UCSD-AML1 (cell line): ENCODE data around the gene RBM28.
"Not testable (repeated sequence)": the region's sequence is repeated elsewhere in the genome, so short reads cannot be mapped to it uniquely, and the experiment has no call there.

ENCODE experiments used
- DNase-seq: peaks from one replicate; lab custom pipeline; 2025; ENCODE audit not compliant: unreplicated experiment; lab: John Stamatoyannopoulos, UW

Gene RBM28

DNA sequence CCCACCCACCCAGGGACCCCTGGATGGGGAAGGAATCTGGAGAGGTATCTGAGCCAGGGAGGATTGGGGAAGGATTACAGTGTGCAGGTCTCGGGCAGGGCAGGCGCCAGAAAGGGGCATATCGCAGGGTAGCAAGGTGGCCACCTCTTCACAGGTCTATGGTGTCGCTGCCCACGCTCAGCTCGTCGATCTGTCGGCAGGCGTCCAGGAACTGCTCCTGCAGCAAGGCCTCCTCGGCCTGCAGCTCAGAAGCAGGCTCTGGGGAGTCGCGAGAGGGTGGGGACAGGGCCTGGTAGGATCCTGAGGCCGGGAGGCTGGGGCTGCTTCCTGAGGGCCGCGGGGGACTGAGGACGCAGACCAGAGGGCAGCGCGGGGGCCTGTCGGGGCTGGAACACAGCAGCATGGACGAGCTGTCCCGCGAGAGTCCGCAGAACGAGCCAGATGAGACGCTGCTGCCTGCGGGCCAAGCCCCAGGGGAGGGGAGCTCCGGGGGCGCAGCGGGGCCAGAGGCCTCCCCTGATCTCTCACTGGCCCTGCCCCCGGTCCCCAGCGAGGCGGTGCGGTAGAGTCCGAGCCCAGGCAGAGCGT, 7.1 kb upstream of the RBM28 start:
- DNase-seq: no peak

DNA sequence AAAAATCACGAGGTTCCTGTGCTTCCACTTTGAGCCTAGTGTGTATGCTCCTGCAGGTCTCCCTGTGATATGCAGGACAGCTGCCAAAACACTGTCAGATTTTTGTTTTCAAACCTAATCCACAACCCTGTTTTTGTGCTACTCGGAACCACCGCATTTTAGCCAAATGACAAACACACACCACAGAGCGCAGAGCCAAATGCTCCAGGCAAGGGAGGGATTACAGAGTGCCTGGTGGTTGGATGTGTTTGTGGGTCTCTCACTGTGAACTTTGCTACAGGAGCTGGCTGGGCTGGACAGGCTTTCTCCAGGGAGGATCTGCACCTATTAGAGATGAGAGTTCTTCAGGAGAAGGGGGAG, 5.7 kb upstream of the RBM28 start:
- DNase-seq: no peak

DNA sequence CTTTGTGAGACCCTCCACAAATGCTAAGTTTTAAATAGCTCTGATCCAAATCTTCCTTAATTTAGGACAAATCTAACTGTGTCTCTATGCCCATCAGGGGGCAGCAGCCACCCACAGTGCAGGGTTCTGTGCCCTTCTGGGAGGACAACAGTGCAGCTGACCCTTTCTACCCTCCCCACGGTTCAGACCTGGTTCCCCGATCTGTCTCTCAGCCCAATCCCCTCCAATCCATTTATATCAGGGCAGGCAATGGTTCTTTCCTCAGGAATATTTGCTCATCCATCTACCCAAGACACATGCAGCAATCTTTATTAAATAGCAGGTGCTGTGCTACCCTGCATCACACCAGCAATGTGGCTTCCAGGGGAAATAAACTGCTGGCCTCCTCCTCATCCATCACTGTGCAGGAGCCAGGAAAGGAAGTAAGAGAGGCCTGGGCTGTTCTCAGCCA, 4.0 kb upstream of the RBM28 start:
- DNase-seq: peak; percentile 37

DNA sequence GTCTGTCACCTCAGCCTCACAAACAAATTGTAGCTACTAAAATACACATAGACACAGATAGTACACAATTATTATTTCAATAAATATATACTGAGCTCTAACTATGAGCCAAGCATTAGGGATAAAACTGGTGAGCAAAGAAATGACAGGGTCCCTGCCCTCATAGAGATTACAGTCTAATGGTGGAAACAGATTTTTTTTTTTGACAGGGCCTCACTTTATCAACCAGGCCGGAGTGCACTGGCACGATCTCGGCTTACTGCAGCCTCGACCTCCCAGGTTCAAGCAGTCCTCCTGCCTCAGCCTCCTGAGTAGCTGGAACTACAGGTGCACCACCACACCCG, 695 bp upstream of the RBM28 start:
- DNase-seq: no peak

DNA sequence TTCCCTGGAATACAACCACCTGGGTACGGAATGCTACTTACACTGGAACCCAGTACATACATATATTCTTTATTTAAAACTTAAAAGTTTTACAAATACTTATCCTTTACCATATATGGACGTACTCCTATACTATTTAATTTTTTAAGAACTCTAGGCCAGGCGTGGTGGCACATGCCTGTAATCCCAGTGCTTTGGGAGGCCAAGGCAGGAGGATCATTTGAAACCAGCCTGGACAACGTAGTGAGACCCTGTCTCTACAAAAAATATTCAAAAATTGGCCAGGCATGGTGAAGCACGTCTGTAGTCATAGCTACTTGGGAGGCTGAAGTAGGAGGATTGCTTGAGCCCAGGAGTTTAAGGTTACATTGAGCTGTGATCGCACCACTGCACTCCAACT, 2.0 kb downstream of the RBM28 start:
- DNase-seq: no peak

DNA sequence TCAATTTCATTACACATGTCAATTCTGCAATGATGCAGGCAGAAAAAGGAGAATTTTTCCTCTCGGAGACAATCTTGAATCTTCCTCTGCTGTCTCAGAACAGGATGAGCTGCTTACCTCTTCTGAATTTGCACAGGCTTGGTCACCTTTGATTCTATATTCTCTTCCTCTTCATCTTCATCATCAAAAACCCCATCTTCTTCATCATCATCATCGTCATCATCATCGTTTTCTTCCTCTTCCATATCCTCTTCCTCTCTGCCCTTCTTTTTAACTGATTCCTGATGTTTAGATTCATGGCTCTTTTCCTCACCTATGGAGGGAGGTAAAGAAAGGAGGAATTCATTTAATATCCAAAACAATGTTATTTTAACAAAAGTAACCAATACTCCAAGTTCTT, 8.0 kb downstream of the RBM28 start:
- no peak for DNase-seq

DNA sequence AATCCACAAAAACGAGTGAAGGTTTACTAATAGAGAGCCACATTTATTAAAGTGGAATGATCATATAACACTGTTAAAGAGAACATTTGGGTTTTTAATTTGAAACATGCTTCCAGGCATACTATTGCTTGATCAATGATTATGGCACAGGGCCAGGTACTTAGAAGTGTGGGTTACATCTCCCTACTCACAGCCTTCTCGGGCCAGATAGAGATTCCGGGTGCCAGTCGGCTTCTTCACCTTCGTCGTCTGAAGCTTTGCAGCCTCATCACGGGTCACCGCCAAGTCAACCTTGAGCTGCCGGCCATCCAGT, 19.4 kb downstream of the RBM28 start:
- DNase-seq: no peak

DNA sequence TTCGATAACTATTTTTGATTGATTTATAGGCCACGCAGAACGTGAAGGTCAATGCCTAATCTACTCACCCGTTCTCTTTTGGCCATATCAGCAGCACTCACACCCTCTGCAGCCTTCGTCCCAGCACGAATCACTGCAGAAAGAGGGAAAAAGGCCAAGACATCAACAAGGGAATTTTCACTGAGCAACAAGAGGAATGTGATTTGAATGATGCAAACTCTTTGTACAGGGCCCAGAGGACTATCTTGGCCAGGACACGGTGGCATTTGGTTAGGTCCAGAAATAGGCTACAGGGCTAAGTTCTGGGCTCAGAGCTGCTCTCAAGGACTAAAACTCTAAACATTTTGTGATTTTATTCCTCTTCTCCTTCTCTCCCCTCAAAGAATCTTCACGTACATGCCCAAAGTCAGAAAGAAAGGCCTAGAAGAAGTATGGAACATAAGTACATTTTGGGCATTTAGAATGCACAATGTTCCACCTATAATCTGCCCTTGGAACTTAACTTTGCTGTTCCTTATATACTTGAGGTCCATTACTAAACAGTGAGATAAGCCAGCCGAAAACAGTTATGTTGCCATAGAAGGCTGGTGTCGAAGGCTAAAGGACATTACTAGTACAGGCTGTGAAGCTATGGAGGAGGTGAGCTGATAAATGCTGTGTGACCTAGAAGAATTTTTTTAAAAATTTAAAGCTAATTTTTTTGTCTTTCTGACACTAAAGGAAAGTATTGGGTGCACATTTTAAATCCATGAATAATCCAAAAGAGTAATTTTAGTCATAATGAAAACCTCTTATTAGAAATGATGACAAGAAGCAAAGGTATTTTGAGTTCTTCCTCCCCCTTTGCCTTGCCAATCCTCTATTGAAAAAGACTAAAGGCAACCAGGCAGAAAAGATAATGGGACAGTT, 20.0 kb downstream of the RBM28 start:
- DNase-seq: no peak

DNA sequence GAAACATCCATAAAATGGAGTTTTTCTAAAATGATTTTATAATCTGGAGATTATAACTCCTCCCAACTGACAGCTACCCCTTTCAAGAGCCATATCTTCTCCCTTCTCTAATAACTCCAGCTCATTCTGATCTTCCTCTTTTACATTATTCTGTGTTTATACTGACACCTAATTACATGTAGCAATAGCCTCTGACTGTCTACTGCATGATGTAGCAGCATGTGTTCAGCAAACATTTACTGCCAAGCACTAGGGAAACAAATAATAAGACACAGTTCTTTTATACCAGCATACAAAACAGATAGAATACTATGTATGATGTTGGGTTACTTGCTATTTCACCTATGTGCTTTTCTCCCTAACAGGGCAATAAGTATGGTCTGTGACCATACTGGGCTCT, 20.7 kb downstream of the RBM28 start:
- no peak for DNase-seq

DNA sequence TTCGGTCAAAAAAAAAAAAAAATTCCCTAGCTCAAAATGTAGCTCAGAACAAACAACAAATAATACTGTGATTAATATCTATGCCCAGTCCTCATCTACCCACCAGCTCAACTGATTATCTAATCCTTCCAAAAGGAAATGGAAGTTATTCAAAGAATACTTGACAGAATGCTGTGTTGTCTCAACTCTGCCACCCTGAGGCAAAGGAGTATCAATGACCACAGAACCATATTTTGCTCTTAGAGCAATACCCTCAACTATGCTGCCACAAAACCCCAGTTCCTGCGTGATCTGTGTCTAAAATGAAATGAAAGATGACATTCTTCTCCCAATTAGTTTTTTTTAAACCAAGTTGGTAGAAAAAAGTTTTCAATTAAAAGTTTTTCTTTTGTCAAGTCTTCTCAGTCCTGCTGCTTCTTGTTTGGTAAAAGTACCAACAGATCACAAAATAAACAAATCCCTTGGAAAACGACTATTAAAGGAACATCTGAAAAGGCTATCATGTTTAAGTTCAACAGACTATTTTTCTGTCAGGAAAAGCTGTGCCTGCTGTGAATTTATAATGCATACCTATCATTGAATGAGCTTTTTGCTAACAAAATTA, 21.6 kb downstream of the RBM28 start:
- no peak for DNase-seq

DNA sequence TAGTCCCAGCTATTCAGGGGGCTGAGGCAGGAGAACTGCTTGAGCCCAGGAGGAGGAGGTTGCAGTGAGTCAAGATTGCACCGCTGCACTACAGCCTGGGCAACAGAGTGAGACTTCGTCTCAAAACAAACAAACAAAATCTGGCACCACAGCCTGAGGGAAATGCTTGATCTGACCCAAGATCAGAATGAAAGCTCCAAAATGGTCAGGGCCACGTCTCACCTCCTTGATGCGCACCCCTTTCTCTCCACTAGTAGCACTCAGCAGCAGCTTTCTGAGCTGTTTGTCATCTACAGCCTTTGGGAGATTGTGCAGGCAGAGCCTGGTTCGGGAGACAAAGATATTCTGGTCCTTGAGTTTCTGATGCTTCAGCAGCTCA, 22.7 kb downstream of the RBM28 start:
- DNase-seq: no peak

DNA sequence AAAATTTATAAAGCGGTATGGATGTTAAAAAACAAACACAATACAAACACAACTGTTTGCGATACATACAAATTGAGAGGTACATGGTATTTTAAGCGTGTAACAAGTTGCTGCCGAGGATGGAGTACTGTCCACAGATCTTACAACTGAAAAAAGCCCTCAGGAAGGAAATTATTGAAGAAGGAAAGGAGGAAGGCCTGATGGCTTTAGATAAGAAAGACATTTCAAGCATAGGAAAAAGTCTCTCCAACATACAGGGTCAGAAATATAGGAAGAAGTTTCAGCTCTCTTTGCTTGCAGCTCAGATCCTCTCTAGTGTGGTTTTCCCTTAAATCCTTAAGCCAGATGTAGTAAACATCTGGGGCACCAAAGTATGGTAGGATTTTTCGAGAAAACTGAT, 25.0 kb downstream of the RBM28 start:
- DNase-seq: no peak

DNA sequence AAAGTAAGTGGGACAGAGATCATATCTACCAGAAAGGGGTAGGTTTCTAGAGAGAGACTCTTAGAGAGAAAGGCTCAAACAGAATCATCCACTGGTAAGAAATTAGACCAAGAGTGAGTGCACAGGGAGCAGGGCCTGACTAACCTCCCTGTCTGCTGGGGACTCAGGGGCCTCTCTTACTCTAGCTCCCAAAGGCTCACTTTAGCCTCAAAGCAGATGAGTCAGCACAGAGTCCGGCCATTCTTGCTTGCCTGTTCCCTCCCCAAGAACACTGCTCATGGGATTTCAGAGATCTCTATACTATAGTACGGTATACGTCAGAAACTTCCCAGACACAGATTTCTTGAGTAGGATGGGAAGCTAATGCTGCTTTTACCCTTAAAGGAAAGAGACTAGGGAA, 32.7 kb downstream of the RBM28 start:
- no peak for DNase-seq

DNA sequence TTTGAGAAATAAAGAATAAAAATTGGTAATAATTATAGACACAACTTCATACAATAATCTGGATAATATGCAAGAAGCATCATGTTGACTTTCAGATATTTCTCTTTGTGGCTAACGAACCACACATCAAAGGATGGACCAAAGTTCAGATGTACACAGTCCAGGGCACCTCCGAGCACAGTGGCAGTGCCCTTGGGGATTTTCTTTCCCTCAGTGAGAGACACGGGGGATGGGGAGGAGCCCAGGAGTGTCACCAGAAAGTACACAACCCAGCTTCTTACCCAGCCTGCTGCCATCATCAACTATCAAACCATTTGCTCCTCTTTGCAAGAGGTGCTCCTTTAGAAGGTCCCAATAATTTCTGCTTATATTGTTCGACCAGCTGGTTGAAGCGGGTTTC, 33.2 kb downstream of the RBM28 start:
- no peak for DNase-seq

DNA sequence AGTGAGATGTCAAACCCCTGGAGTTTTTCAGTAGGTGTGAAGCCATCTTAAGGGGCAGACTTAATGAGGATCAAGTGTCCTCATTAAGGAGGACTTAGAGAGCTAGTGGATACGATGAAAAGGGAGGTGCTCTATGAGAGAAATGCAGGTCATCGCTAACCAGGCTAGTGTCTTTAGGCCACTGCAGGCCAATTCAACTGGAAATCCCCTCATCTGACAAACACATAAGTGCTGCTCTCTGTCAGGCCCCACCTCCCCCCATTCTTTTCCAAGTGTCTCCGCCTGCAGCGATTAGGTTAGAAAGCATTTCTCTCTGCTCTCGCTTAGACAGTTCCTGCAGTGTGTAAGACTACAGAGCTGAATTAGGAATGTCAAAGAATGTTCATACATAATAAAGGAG, 33.7 kb downstream of the RBM28 start:
- no peak for DNase-seq

DNA sequence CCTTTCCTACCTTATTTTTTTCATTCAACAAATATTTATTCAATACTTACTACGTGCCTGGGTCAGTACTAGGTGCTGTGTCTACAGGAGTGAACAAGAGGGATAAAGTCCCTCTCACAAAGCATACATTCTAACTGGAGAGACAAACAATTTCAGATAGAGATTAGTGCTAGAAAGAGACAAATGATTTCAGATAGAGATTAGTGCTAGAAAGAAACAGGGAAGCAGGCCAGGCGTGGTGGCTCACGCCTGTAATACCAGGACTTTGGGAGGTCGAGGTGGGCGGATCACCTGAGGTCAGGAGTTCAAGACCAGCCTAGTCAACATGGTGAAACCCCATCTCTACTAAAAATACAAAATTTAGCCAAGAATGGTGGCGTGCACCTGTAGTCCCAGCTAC, 34.6 kb downstream of the RBM28 start:
- DNase-seq: no peak

DNA sequence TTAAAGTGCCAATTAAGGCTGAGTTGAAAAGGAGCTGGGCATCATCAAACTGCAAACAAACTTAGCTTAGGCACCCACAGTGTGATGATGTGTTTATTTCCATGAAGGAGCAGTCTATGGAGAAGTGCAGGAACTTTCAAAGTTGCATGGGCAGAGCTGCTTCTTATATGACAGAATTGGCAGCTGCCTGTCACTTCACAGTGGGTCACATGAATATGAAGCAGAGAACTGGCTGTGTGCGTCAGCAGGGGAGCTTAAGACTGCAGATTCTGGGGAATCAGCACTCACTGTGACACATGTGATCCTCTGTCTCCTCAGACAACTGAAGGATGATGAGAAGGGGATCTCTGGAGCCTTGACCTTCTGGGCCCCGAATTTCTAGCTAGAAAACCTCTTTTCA, 36.6 kb downstream of the RBM28 start:
- DNase-seq: no peak

DNA sequence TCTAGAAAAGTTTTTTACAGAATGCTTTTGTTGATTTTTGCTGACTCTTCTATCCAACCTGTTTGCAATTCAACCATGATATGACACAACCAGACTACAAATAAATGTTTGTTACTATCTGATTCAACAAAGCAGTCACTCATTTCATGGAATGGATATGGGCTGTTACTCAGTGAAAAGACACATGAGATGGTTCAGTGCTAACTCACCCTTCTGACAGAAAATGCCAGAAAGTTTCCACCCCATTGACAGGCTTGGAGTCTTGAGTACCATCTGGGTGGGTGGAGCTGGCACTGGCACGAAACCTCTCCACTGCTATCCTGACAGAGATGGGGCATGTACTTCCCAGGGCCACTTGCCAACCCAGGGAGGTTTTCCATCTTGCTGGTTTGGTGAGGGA, 39.5 kb downstream of the RBM28 start:
- no peak for DNase-seq

DNA sequence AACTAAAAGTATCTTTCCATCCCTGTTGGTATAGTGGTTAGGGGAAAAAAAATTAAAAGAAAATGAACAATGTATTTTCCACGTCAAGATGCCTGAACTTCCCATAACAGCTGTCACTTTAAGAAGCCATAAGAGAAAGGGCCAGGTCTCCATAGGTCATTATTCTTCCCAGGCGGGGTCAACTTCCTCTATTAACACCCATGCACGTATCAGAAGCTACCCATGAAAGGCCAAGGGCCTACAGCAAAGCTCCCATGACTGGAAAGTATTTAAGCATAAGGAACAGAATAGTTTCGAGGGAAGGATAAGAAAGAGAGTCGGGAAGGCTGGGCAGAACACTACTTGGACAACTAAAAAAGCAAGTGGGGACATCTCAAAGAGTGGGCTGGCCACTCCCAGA, 40.1 kb downstream of the RBM28 start:
- DNase-seq: no peak

DNA sequence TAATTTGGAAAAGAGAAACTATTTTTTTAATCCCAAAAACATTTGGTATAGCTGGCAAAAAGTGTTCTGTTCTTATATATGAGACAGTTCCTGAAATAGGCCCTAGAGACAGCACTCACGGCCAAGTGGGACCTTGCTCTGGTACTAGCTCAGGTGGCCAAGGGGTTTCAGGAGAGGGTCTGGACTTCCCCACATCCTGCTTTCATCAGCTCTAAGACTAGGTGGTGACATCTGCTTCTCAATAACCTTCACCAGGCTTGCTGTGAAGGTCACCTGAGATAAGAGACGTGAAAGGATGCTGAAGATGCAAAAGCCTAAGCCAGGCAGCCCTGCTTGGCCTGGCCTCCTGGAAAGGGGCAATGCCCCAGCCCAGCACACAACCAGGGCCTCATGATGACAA, 40.6 kb downstream of the RBM28 start:
- DNase-seq: no peak

DNA sequence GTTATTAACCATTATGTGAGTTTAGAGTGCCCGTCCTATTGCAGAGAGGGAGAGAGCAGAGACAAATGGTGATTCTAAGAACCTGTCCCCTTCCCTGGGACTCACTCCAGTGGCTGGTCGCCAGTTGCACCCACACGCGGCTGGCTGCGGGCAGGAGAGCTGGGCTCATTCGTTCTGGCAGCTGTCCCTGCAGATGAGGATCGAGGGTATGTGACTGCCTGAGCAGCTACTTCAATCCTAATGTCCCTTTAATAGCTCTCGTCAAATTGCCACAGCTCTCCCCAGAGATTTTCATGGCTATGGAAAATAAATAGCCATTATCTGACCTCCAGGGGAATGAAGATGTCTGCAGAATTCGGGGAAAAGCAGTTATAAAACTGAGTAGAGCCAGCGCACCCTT, 41.6 kb downstream of the RBM28 start:
- no peak for DNase-seq

DNA sequence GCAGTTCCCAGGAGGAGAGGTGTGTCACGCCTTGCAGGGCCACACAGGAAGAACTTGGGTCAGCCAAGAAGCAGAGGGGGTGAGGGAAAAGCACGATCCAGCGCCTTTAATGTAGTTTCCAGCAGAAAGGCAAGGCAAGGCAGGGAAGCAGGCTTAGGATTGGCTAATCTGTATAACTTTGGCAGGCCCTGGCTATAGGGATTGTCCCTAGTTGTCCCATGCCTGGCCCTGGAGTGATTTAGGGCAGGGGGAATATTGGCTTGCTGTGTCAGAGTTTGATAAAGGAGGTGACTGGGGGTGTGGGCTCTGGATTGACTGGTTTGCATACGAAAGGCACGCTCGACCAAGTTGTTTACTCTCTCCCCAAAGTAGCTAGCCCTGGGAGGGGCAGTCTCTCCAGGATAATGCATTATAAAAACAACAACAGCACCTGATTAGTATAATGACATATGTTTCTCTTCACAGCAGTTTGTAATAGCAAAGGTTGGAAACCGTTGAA, 44.5 kb downstream of the RBM28 start:
- DNase-seq: no peak

DNA sequence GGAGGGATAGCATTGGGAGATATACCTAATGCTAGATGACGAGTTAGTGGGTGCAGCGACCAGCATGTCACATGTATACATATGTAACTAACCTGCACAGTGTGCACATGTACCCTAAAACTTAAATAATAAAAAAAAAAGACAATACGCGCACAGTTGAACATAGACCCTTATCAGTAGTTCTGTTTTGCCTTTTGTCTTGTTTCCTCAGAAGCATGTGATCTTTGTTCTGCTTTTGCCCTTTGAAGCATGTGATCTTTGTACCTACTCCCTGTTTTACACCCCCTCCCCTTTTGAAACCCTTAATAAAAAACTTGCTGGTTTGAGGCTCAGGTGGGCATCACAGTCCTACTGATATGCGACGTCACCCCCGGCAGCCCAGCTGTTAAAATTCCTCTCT, 45.7 kb downstream of the RBM28 start:
- not testable (repeated sequence) for DNase-seq
